ENCODE data around the gene PRIMA1. TPM values are rescaled to one million over a fixed set of nuclear protein-coding genes. Genes with fewer than 3 reads are reported as not detected.

PRIMA1 gene
- total and polyA plus RNA-seq, 10 of the 15 experiments (the other 5 are each of a cell fraction or from before 2014, with no cell fraction given), result not detected

- TF ChIP-seq SIX5 (IDR thresholded peaks at IDR 0.05; ENCODE audit: low read depth, low read length, severe bottlenecking), result no peak
Measured at GRCh38 chr14:93685121-93685895, 103.0 kb downstream of the PRIMA1 start (continued).

- FAIRE-seq (peak; percentile 57), DNase-seq (ENCODE audit: low read depth, low spot score) (no peak), ATAC-seq (no peak; the same call in 2 of the 3 replicates)
- ChIA-PET POLR2A (no interaction called here), CTCF (no interaction called here), RAD21 (ENCODE audit: unreplicated experiment) (no interaction called here), SMC1A (ENCODE audit: uncharacterized antibody, unreplicated experiment) (interaction anchor here (0.5 kb wide), 1 partner anchor 351 kb away, joined by 3 read pairs; no protein-coding TSS in a partner anchor)
- in situ Hi-C loops (cut with MboI) (no loop called here), intact Hi-C loops (cut with micrococcal nuclease; ENCODE audit: unreplicated experiment) (no loop called here)
- 0 out of 2 replicates have a peak overlapping the region, but pooled peaks have one; percentile 23 for H3K4me2 ChIP-seq (ENCODE audit: control insufficient read depth, insufficient read depth)
- no peaks in the 10 kb centered on the region for H3K9me3 ChIP-seq (replicated peaks; ENCODE audit: control insufficient read depth, insufficient read depth, low read length)
- no peak overlapping the region for H3K9ac ChIP-seq (ENCODE audit: control insufficient read depth, insufficient read depth, low read length)
- no peak overlapping the region for H3K27ac ChIP-seq (ENCODE audit: control insufficient read depth, insufficient read depth)
- H3K4me3 ChIP-seq, result no peak overlapping the region
- WGBS (ENCODE audit: insufficient coverage, insufficient replicate concordance, low lambda C conversion rate, missing lambda C conversion rate), result 49% methylated on average over 5 of the region's 5 CpGs
- H2AFZ ChIP-seq (ENCODE audit: control insufficient read depth, low read depth, low read length), result no peak overlapping the region
- no peaks in the 10 kb centered on the region for H3K4me1 ChIP-seq (ENCODE audit: control insufficient read depth, insufficient read depth, low read length)
- no peaks in the 10 kb centered on the region; a peak in 1 of 4 replicates for H3K27me3 ChIP-seq (replicated peaks in 1 of 2; ENCODE audit: control insufficient read depth in 2 of 2, insufficient read depth in 2 of 2, low read length in 1 of 2)
- H3K36me3 ChIP-seq (ENCODE audit: control insufficient read depth in 2 of 2, insufficient read depth in 2 of 2, low read length in 1 of 2), result no peaks in the 10 kb centered on the region
- no peaks in the 10 kb centered on the region for H4K20me1 ChIP-seq (ENCODE audit: control insufficient read depth, insufficient read depth)
- H3K79me2 ChIP-seq (ENCODE audit: control insufficient read depth, insufficient read depth, low read length), result no peaks in the 10 kb centered on the region
- TF ChIP-seq RAD51 (IDR thresholded peaks at IDR 0.05) (peak; percentile 46; the same call in 1 of the 2 replicates), NFYB (IDR thresholded peaks at IDR 0.05; ENCODE audit: insufficient read depth, low read depth, low read length) (0 out of 2 replicates have a peak, but pooled peaks have one; percentile 51), PKNOX1 (IDR thresholded peaks at IDR 0.05) (no peak)
- BruUV-seq (replicated peaks), result no TSS peak
Measured at GRCh38 chr14:93683226-93683625, 105.1 kb downstream of the PRIMA1 start.

All from GM12878 (cell line).